NCI-H82 (cell line): ENCODE measurements around the gene CEMIP.

ENCODE experiments used
- DNase-seq: peaks from one replicate; lab custom pipeline; 2025; lab: John Stamatoyannopoulos, UW

The CEMIP gene

GRCh38 chr15:80823995-80824394 lies 44.8 kb downstream of the CEMIP start:
- no peak for DNase-seq

- DNase-seq = no peak
Observed at GRCh38 chr15:80825361-80826030, 46.3 kb downstream of the CEMIP start.

- no peak for DNase-seq
Observed at GRCh38 chr15:80828796-80829195, 49.6 kb downstream of the CEMIP start.

GRCh38 chr15:80830677-80831076 lies 51.5 kb downstream of the CEMIP start:
- no peak for DNase-seq

- DNase-seq = no peak
Observed at GRCh38 chr15:80831192-80831591, 52.0 kb downstream of the CEMIP start.

- DNase-seq = no peak
Observed at GRCh38 chr15:80831606-80832224, 52.5 kb downstream of the CEMIP start.

- DNase-seq = peak; percentile 5
Observed at GRCh38 chr15:80832686-80833085, 53.5 kb downstream of the CEMIP start.

GRCh38 chr15:80834402-80834801 lies 55.2 kb downstream of the CEMIP start:
- DNase-seq = no peak

GRCh38 chr15:80834906-80835305 lies 55.7 kb downstream of the CEMIP start:
- no peak for DNase-seq

- peak; percentile 23 for DNase-seq
Observed at GRCh38 chr15:80835336-80835735, 56.2 kb downstream of the CEMIP start.

GRCh38 chr15:80836223-80836622 lies 57.1 kb downstream of the CEMIP start:
- DNase-seq = no peak

GRCh38 chr15:80837006-80837405 lies 57.8 kb downstream of the CEMIP start:
- peak; percentile 67 for DNase-seq

GRCh38 chr15:80838012-80838411 lies 58.8 kb downstream of the CEMIP start:
- no peak for DNase-seq

GRCh38 chr15:80838666-80839065 lies 59.5 kb downstream of the CEMIP start:
- DNase-seq = no peak

- DNase-seq = no peak
Observed at GRCh38 chr15:80839764-80840130, 60.6 kb downstream of the CEMIP start.

- DNase-seq = no peak
Observed at GRCh38 chr15:80840182-80841130, 61.3 kb downstream of the CEMIP start.

GRCh38 chr15:80841541-80841940 lies 62.4 kb downstream of the CEMIP start:
- peak; percentile 12 for DNase-seq

- no peak for DNase-seq
Observed at GRCh38 chr15:80844011-80844732, 65.0 kb downstream of the CEMIP start.

GRCh38 chr15:80846031-80846815 lies 67.1 kb downstream of the CEMIP start:
- DNase-seq = peak; percentile 10

GRCh38 chr15:80849308-80849707 lies 70.1 kb downstream of the CEMIP start:
- DNase-seq = no peak

- no peak for DNase-seq
Observed at GRCh38 chr15:80850941-80851451, 71.8 kb downstream of the CEMIP start.
